Measurements from ENCODE around the gene LY6G5C. TPM values are rescaled to one million over a fixed set of nuclear protein-coding genes. Genes with fewer than 3 reads are reported as not detected.

LY6G5C gene
- total and polyA plus RNA-seq, 2 of the 13 experiments (the other 11 are each of a cell fraction or from before 2014, with no cell fraction given), result 0.33 to 0.55 TPM

- TF ChIP-seq ZNF343 (CRISPR knock-in tag; IDR thresholded peaks at IDR 0.05) (no peak), ZNF280B (CRISPR knock-in tag; IDR thresholded peaks at IDR 0.05; ENCODE audit: borderline replicate concordance) (no peak; the same call in 1 of the 2 replicates), FOXM1 (CRISPR knock-in tag; IDR thresholded peaks at IDR 0.05) (no peak), ZNF18 (CRISPR knock-in tag; IDR thresholded peaks at IDR 0.05; ENCODE audit: insufficient replicate concordance) (no peak), PHF5A (CRISPR knock-in tag; IDR thresholded peaks at IDR 0.05; ENCODE audit: low read depth, unreplicated experiment) (no peak), KDM1A (CRISPR knock-in tag; IDR thresholded peaks at IDR 0.05) (no peak), ZNF354B (CRISPR knock-in tag; IDR thresholded peaks at IDR 0.05) (no peak), CREB3 (CRISPR knock-in tag; IDR thresholded peaks at IDR 0.05) (no peak), MYC (CRISPR knock-in tag; IDR thresholded peaks at IDR 0.05; ENCODE audit: borderline replicate concordance) (peak; percentile 66; the same call in 1 of the 2 replicates), ZNF768 (CRISPR knock-in tag; IDR thresholded peaks at IDR 0.05) (peak; percentile 40; the same call in 1 of the 2 replicates), PCBP1 (IDR thresholded peaks at IDR 0.05; ENCODE audit: borderline replicate concordance, low read depth, low read length) (no peak), ZFY (CRISPR knock-in tag; IDR thresholded peaks at IDR 0.05) (no peak), REST (IDR thresholded peaks at IDR 0.05; ENCODE audit: borderline replicate concordance in 1 of 2, low read depth in 1 of 2, low read length in 2 of 2) (no peak), ZNF687 (CRISPR knock-in tag; IDR thresholded peaks at IDR 0.05) (peak; percentile 71), MXD4 (CRISPR knock-in tag; IDR thresholded peaks at IDR 0.05) (no peak), SUZ12 (IDR thresholded peaks at IDR 0.05; ENCODE audit: low read depth, low read length) (no peak)
These were observed 36.8 kb upstream of the LY6G5C start (continued) for GRCh38 chr6:31717499-31718222.
